NCI-H345 treated with DMSO at 0.1 percent for 48 hours (cell line): Measurements from ENCODE around the gene ELK4.
"Not testable (repeated sequence)": the region's sequence is repeated elsewhere in the genome, so short reads cannot be mapped to it uniquely, and the experiment has no call there.

Source experiments
- DNase-seq: peaks from one replicate; lab custom pipeline; 2025; ENCODE audit not compliant: unreplicated experiment; lab: John Stamatoyannopoulos, UW

ELK4 gene

GRCh38 chr1:205665201-205666045 lies 33.6 kb upstream of the ELK4 start:
- no peak for DNase-seq

DNA sequence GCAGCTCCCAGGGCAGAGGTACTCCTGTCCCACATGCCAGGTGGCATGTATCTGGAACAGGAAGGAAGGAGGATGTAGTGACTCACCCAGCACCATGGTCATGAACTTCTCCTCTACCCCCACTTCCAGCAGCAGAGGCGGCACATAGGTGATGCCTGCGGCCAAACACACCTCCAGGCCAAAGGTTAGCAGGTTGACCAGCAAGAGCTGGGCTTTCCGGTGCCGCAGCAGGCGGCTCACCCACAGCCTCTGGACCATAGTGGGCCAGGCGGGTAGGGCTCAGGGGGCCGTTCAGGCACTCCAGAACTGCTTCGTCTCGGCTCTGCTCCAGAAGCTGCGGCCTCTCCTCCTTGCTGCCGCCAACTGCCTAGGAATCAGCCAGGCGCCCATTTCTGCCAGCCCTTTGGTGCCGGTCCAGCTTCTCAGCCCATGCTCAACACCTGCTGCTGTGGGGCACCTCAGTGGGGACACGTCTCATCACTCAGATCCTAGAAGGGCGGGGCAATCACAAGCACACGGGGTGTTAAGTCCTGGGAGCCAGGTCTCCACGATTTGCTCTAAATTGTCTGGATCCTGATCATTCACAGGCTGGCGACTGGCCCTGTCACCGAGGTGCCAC lies 32.7 kb upstream of the ELK4 start:
- DNase-seq: no peak

DNA sequence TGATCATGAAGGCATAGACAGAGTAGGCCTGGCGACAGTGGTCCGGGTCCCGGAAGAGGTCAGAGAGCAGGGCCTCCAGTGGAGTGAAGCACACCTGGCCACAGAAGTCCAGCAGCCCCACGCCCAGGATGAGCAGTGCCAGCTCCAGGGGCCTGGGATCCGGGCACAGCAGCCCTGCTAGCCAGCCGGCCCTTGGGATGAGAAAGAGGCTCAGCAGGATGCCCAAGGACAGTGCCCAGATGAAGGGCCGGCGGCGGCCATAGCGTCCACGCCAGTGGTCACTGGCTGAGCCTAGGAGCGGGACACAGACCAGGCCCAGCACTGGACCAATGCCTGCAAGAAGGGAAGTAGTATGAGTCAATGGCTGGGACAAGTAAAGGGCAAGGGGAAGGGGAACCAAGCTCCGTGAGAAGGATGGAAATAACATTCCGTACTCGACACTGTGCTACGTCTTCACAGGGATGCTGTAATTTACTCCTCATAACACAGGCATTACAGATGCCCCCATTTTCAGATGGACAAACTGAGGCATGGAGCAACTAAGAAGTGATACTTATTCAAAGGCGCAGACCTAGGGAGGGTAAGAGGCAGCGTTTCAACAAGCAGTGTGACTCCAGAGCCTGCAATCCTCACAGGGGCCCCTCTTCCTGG lies 31.6 kb upstream of the ELK4 start:
- DNase-seq: no peak

DNA sequence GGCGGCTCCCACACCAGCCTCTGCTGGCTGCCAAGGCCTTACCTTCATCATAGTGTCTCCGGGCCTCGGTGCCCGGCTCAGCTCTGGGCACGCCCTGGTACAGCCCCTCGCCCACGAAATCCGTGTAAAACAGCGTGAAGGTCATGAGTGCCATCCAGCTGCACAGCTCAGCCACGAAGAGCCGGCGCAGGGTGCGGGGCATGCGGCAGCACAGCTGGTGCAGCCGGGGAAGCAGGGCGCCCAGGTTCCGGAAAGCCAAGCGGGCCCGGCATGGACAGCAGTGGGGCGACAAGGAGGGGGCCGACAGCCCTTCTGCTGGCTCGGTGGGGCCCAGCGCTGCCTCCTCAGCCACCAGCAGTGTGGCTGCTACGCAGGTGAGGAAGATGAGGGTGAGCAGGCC lies 31.0 kb upstream of the ELK4 start:
- DNase-seq: no peak

DNA sequence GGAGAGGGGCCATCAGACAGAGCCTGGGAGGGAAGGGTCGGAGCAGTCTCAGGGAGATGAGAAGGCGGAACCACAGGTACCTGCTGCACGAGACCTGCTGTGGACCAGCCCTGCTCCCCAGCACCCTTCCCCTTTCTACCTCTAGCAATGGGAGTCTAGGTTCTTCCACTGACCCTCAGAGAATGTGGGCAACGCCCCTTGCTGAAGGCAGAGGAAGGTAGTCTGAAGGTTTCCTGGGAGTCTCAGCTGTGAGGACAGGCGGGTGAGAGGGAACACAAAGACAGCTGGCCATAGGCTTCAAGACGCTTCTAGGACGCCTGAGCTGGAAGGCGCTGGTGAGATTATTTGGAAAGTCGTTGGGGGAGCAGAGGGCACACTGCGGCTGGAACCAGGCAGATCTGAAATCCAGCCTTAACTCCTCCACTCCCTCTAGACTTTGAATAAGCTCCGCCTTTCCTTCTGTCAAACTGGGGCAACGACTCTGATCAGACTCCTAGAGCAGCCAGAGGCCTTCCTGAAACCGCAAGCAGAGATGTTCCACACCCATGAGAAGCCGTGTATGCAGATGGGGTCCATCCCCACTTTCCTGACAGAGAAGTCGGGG lies 30.4 kb upstream of the ELK4 start:
- no peak for DNase-seq

DNA sequence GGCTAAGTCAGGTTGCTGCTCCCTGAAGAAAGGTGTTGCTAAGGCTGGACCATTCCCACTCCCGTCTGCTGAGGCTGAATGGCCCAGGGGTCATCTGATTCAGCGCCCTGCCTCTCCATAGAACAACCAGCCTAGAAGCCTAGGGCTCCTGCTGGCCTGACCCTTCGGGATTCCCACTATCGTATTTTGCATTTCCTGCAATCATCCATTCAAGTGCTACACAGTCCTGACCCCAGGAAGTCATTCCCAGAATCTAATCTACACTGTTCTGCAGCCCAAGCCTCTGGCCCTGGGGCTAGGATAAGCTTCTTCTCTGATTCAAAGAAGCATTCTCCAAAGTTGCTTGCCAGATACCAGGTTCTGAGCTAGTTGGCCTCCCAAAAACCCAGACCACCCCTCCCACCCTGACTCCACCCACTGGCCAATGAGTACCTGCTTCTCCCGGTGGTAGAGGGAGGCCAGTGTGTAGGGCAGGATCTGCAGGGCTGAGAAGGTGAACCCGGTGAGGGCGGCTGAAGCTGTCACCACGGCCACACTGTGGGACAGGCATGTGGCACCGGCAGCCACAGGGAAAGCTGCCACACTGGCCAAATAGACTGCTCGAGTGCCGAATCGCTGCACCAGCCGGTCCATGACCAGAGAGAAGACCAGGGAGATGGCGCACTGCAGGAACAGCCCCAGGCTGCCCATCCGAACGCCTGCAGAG lies 29.8 kb upstream of the ELK4 start:
- DNase-seq: no peak

GRCh38 chr1:205660361-205660760 lies 28.6 kb upstream of the ELK4 start:
- no peak for DNase-seq

- DNase-seq: peak; percentile 25
Measured at GRCh38 chr1:205658943-205659581, 27.3 kb upstream of the ELK4 start.

DNA sequence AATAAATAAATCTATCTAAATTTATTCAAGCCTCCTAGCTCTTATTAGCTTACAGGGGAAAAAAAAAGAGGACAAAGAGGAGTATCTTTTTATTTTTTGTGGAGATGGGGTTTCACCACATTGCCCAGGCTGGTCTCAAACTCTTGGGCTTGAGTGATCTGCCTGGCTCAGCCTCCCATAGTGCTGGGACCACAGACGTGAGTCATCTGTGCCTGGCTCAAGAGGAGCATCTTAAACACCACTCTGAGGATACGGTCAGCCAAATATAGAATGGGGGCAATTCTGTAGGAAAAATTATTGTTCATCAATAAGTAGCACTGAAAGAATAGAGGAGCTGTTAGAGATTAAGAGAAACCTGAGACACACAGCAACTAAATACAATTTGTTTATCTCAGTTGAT lies 24.4 kb upstream of the ELK4 start:
- DNase-seq: no peak

- DNase-seq: no peak
Measured at GRCh38 chr1:205652984-205653383, 21.2 kb upstream of the ELK4 start.

- no peak for DNase-seq
Measured at GRCh38 chr1:205650241-205650640, 18.4 kb upstream of the ELK4 start.

- no peak for DNase-seq
Measured at GRCh38 chr1:205645519-205645918, 13.7 kb upstream of the ELK4 start.

DNA sequence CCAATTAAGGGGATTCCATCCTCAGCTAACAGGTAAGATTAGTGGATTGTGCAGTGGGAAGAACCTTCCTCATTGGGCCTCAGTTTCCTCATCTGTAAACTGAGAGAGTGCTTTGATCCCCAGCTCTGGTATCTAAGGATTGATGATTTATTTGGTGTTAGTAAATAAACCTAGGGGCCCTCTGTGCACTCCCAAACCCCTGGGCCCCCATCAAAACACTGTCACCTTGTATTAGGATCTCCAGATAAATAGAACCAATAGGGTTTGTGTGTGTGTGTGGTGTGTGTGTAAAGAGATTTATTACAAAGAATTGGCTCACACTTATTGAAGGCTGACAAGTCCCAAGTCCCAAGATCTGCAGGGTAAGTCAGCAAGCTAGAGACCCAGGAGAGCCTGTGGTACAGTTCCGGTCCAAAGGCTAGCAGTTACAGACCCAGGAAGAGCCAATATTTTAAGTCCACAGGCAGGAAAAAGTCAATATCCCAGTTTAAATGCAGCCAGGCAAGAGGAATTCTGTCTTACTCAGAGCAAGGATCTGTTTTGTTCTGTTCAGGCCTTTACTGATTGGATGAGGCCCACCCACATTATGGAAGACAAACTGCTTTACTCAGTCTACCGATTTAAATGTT lies 11.0 kb upstream of the ELK4 start:
- no peak for DNase-seq

DNA sequence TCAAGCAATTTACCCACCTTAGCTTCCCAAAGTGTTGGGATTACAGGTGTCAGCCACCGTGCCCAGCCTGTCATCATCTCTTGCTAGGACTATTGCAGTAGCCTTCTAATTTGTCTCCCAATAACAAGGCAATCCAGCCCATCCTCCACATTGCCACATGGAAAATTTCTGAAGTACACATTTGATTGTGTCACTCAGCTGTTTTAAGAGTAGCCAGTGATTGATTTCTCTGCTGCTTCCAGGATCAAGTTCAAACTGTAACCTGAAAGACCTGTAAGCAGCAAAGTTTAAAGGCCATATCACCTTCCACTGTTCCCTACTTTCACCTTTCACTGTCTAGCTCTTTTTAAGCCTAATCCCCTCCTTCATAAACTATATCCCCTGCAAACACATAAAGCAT lies 7.8 kb upstream of the ELK4 start:
- no peak for DNase-seq

- no peak for DNase-seq
Measured at GRCh38 chr1:205637854-205638468, 6.2 kb upstream of the ELK4 start.

GRCh38 chr1:205636732-205637131 lies 4.9 kb upstream of the ELK4 start:
- DNase-seq: no peak

DNA sequence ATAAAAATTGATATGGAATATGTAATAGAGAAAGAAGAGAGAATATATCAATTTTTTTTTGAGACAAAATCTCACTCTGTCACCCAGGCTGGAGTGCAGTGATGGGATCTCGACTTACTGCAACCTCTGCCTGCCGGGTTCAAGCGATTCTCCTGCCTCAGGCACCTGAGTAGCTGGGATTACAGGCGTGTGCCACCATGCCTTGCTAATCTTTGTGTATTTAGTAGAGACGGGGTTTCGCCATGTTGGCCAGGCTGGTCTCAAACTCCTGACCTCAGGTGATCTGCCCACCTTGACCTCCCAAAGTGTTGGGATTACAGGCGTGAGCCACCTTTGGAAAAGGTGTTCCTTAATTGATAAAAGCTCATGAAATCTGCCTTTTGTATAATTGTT lies 4.3 kb upstream of the ELK4 start:
- DNase-seq: not testable (repeated sequence)

DNA sequence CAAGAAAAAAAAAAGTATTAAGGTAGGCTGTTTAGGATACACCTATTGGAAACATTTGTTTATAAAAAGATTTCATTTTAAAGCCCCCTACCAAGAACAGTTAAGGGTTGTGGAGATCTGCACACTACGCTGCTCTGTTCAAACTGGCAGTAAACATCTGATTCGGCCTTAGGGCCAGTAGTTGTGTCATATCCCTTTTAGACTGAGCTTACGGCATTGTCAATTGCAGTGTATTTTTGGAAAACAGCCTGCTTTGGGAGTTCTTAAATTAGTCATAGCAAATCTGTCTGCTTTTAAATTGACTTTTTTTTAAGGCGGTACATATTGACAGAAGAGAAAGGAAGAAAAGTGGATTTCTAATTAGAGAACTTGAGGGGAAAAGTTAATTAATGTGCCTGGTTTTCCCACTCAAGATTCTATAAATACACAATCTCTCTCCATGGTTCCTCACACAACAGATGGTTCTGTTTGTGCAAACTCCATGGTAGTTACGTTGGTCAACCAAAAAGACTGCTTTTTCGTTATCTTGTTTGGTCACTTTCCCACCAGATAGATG lies 1.7 kb upstream of the ELK4 start:
- DNase-seq: no peak

- no peak for DNase-seq
Measured at GRCh38 chr1:205632669-205633169, 908 bp upstream of the ELK4 start.
